Adrenal gland (tissue), 12 donors: ENCODE measurements around the gene TELO2. TPM values are rescaled to one million over a fixed set of nuclear protein-coding genes. Genes with fewer than 3 reads are reported as not detected.

Experiments
- DNase-seq, 7 donors: peaks; one replicate each; pipeline ENCODE4 v3.0.0-alpha.2; 2019 to 2020
- H3K27ac ChIP-seq, 5 donors: fragments of 200-600 bp; sonication (generic) in 4 of 5; 1 replicate in 3 of 5; 2 replicates in 2 of 5; pipeline versions ENCODE4 v1.5.1 to v1.8.0; 2016 to 2020; ENCODE audit warnings: mild to moderate bottlenecking in 1 of 5
- H3K27me3 ChIP-seq: fragments of 200-600 bp; 2 replicates; pipeline ENCODE4 v1.8.0; 2021
- H3K36me3 ChIP-seq, 2 donors: fragments of 200-600 bp; replicated peaks in 1 of 2; 1 replicate in 1 of 2; 2 replicates in 1 of 2; pipeline versions ENCODE4 v1.5.1 to v1.8.0; 2018 to 2022
- H3K4me1 ChIP-seq, 2 donors: fragments of 200-600 bp; replicated peaks in 1 of 2; 1 replicate in 1 of 2; 2 replicates in 1 of 2; pipeline versions ENCODE4 v1.5.1 to v1.8.0; 2018 to 2021
- H3K4me3 ChIP-seq, 4 donors: fragments of 200-600 bp; sonication (generic) in 3 of 4; one replicate each; pipeline ENCODE4 v1.5.1; 2016 to 2018
- H3K9me3 ChIP-seq, 3 donors: fragments of 200-600 bp; sonication (generic) in 1 of 3; replicated peaks in 1 of 3; 1 replicate in 2 of 3; 2 replicates in 1 of 3; pipeline versions ENCODE4 v1.5.1 to v1.8.0; 2016 to 2021
- POLR2A ChIP-seq, 2 donors: fragments of 450-650 bp; IDR thresholded peaks; one replicate each; pipeline ENCODE4 v1.6.1; 2017; ENCODE audit warnings: antibody characterized with exemption in 2 of 2, mild to moderate bottlenecking in 2 of 2, moderate library complexity in 1 of 2
- WGBS, 4 donors: extraction: QIAGEN DNeasy Blood & Tissue Kit in 2 of 4; methylation state at CpG; one replicate each; pipeline versions ENCODE4 v1.1.5 to v1.1.7; 2013 to 2017; 5-methylcytosine and 5-hydroxymethylcytosine counted together
- intact Hi-C, 2 donors: fragments of 100-400 bp; cut with DNase I; formaldehyde crosslinking; loops; one replicate each; pipeline versions ENCODE4 v1.14.1 to v1.15.0; 2022 to 2023
- polyA plus RNA-seq, 3 donors: library from polyadenylated mRNA; stranded (reverse); fragments of 200-250 nt in 2 of 3; fragments of 350-450 nt in 1 of 3; fragmentation: Illumina TruSeq in 1 of 3; extraction: RNeasy Lipid Tissue Mini Kit (QIAGEN cat#74804) in 1 of 3; gene quantifications; one replicate each; pipeline ENCODE4 v1.2.3, GENCODE V29; 2013 to 2014
- total RNA-seq, 9 donors: library from RNA; depleted of rRNA in 4 of 9; stranded (reverse); fragments of >200 nt in 4 of 9; fragments of 120-200 nt in 1 of 9; fragmentation: NEBNext Ultra II Directional in 1 of 9; extraction: Animal tissue kit (Norgen Biotek cat#: 25700) in 1 of 9; gene quantifications; one replicate each; pipeline versions ENCODE4 v1.1.0 to v1.2.4, GENCODE V29; 2013 to 2023
- TF ChIP-seq, protein P1 (sequence below), 6 experiments: fragments of 450-650 bp in 4 of 6; fragments of 200-600 bp in 2 of 6; sonication (generic) in 1 of 6; IDR thresholded peaks; 1 replicate in 5 of 6; 2 replicates in 1 of 6; pipeline versions ENCODE4 v1.5.1 to v1.8.0; 2016 to 2021; ENCODE audit warnings: antibody characterized with exemption in 6 of 6, mild to moderate bottlenecking in 2 of 6, moderate library complexity in 1 of 6
- donor health status: healthy with polysubstance abuse.
- donor health status: Bipolar disorder and iron deficiency.
- donor health status: DM: yes; HTN: yes; CAD: no.
- donor health status: DM: no; HTN: no; CAD: no.
- donor health status: DM: no; HTN: no; CAD: no.
- donor health status: DM: yes; HTN: yes; CAD: no.

Gene TELO2
- total and polyA plus RNA-seq, 12 donors, result 1.3 to 173 (median 23.7) TPM

- Histone ChIP-seq H3K4me3 (no peak overlapping the region), H3K9me3 (no peaks in the 10 kb centered on the region), H3K36me3 (no peaks in the 10 kb centered on the region), H3K27ac (peak overlapping the region in 3 of 5 donors; percentile 42 to 86 (median 65)), H3K4me1 (peaks cover 30 to 62% of the 10 kb centered on the region in 2 donors), H3K27me3 (no peaks in the 10 kb centered on the region)
- DNase-seq, result no peak
- TF ChIP-seq, protein P1, sequence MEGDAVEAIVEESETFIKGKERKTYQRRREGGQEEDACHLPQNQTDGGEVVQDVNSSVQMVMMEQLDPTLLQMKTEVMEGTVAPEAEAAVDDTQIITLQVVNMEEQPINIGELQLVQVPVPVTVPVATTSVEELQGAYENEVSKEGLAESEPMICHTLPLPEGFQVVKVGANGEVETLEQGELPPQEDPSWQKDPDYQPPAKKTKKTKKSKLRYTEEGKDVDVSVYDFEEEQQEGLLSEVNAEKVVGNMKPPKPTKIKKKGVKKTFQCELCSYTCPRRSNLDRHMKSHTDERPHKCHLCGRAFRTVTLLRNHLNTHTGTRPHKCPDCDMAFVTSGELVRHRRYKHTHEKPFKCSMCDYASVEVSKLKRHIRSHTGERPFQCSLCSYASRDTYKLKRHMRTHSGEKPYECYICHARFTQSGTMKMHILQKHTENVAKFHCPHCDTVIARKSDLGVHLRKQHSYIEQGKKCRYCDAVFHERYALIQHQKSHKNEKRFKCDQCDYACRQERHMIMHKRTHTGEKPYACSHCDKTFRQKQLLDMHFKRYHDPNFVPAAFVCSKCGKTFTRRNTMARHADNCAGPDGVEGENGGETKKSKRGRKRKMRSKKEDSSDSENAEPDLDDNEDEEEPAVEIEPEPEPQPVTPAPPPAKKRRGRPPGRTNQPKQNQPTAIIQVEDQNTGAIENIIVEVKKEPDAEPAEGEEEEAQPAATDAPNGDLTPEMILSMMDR (IDR thresholded peaks at IDR 0.05), result no peak
- no peak for TF ChIP-seq POLR2A (IDR thresholded peaks at IDR 0.05)
- WGBS, 4 donors, result 75 to 86% (median 80%) methylated on average over 17 to 26 of the region's 26 CpGs
- intact Hi-C loops, result no loop called here
Measured at GRCh38 chr16:1471569-1472194, 21.5 kb upstream of the TELO2 start.

DNA sequence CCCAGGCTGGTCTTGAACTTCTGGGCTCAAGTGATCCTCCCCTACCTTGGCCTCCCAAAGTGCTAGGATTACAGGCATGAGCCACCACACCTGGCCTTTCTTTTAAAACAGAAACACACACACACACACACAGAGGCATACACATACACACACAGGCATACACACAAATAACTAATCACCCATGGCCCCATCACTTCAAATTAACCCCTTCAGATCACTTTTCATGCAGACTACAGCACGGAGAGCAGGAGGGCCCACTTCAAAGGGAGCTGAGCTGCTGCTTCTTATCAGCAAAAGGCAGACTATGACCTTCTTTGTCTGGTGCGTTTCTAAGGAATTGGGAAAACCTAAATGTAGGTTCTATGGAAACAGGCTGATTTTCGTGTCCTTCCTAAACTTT lies 20.2 kb upstream of the TELO2 start:
- WGBS, 4 donors, result 26 to 48% (median 40%) methylated on average over 3 of the region's 3 CpGs
- TF ChIP-seq POLR2A (IDR thresholded peaks at IDR 0.05), result no peak
- TF ChIP-seq, protein P1 (IDR thresholded peaks at IDR 0.05), result no peak
- Histone ChIP-seq H3K4me3 (no peak overlapping the region), H3K4me1 (peaks cover 23 to 49% of the 10 kb centered on the region in 2 donors), H3K36me3 (no peaks in the 10 kb centered on the region), H3K27me3 (no peaks in the 10 kb centered on the region), H3K9me3 (no peaks in the 10 kb centered on the region), H3K27ac (peak overlapping the region in 2 of 5 donors; percentile 9 to 38)
- no peak for DNase-seq
- intact Hi-C loops, result no loop called here

GRCh38 chr16:1474082-1474795 lies 18.9 kb upstream of the TELO2 start:
- WGBS, 4 donors, result 6 to 33% (median 12%) methylated on average over 14 to 57 of the region's 57 CpGs
- Histone ChIP-seq H3K27me3 (no peaks in the 10 kb centered on the region), H3K4me1 (peaks cover 23 to 46% of the 10 kb centered on the region in 2 donors), H3K4me3 (peak overlapping the region; percentile 73 to 99 (median 79)), H3K36me3 (no peaks in the 10 kb centered on the region), H3K9me3 (no peaks in the 10 kb centered on the region), H3K27ac (peak overlapping the region; percentile 27 to 97 (median 90))
- TF ChIP-seq POLR2A (IDR thresholded peaks at IDR 0.05), result peak in 1 of 2 donors; percentile 37
- TF ChIP-seq, protein P1 (IDR thresholded peaks at IDR 0.05), result no peak
- peak in 1 of 7 donors; percentile 49 for DNase-seq
- intact Hi-C loops, result no loop called here

GRCh38 chr16:1474796-1475551 lies 18.2 kb upstream of the TELO2 start, which contains the start of gene CLCN7:
Gene CLCN7, minus strand, starts transcription at chr16:1475028. Its CDS starts 54 bp downstream, at chr16:1474974.
- Histone ChIP-seq H3K4me3 (peak within 1 kb of the TSS; percentile 73 to 99 (median 79)), H3K36me3 (no peaks in the 10 kb centered on the region), H3K27me3 (no peaks in the 10 kb centered on the region), H3K9me3 (no peaks in the 10 kb centered on the region), H3K4me1 (peaks cover 23 to 46% of the 10 kb centered on the region in 2 donors), H3K27ac (peak within 1 kb of the TSS; percentile 35 to 97 (median 90))
- intact Hi-C loops, result no loop called here
- DNase-seq, result peak; percentile 89 to 96 (median 93)
- peak; percentile 88 to 89 for TF ChIP-seq POLR2A (IDR thresholded peaks at IDR 0.05)
- TF ChIP-seq, protein P1 (IDR thresholded peaks at IDR 0.05), result no peak
- 1 to 4% (median 1%) methylated on average over 21 to 99 of the region's 99 CpGs for WGBS, 4 donors
